ENCODE data around the gene PIGO. TPM values are rescaled to one million over a fixed set of nuclear protein-coding genes. Genes with fewer than 3 reads are reported as not detected.

PIGO gene
- polyA plus RNA-seq, 1 of the 3 experiments (the other 2 are of a cell fraction), result 31.0 TPM

- TF ChIP-seq CTCF (IDR thresholded peaks at IDR 0.05), result no peak
- TF ChIP-seq TCF12 (IDR thresholded peaks at IDR 0.05), result peak; percentile 40; the same call in 1 of the 2 replicates
- peak; percentile 99 for TF ChIP-seq GABPA (IDR thresholded peaks at IDR 0.05; ENCODE audit: low read depth)
- no peak for TF ChIP-seq RXRA (IDR thresholded peaks at IDR 0.05; ENCODE audit: borderline replicate concordance, low read depth)
- TF ChIP-seq FOXJ3 (CRISPR knock-in tag; IDR thresholded peaks at IDR 0.05), result no peak
- TF ChIP-seq ZBTB33 (IDR thresholded peaks at IDR 0.05; ENCODE audit: borderline replicate concordance, low read depth), result peak; percentile 40; the same call in 1 of the 2 replicates
- no peak for TF ChIP-seq NFIC (IDR thresholded peaks at IDR 0.05; ENCODE audit: borderline replicate concordance)
- TF ChIP-seq REST (IDR thresholded peaks at IDR 0.05; ENCODE audit: low read depth, low read length), result no peak
- TF ChIP-seq SIN3A (IDR thresholded peaks at IDR 0.05; ENCODE audit: borderline replicate concordance, low read depth, low read length), result peak; percentile 92
- peak; percentile 9; the same call in 1 of the 2 replicates for TF ChIP-seq JUND (IDR thresholded peaks at IDR 0.05)
- TF ChIP-seq RFX5 (IDR thresholded peaks at IDR 0.05; ENCODE audit: low read length), result peak; percentile 88
- peak; percentile 72 for TF ChIP-seq ELF1 (IDR thresholded peaks at IDR 0.05)
- TF ChIP-seq EP300 (IDR thresholded peaks at IDR 0.05; ENCODE audit: borderline replicate concordance in 1 of 2, low read depth in 1 of 2, low read length in 1 of 2), result no peak; a peak in 1 of 4 replicates
These were observed 6.6 kb upstream of the PIGO start, which contains the start of gene STOML2 (continued) for GRCh38 chr9:35102769-35103659.
